K562 (cell line): ENCODE results near the gene PRSS8. TPM values are rescaled to one million over a fixed set of nuclear protein-coding genes. Genes with fewer than 3 reads are reported as not detected.

ENCODE experiments used
- BRD9 ChIP-seq: fragments of 450-650 bp; IDR thresholded peaks from 2 replicates; pipeline ENCODE4 v1.6.1; 2018; ENCODE audit warnings: low read depth; ENCODE audit not compliant: partially characterized antibody
- ERF ChIP-seq: fragments of 450-650 bp; formaldehyde crosslinking; IDR thresholded peaks from 2 replicates; pipeline ENCODE4 v1.4.0; 2020; ENCODE audit warnings: mild to moderate bottlenecking, mixed read lengths
- GABPA ChIP-seq: fragments of 200-800 bp; sonication (Bioruptor generic); conservative IDR thresholded peaks from 2 replicates; pipeline ENCODE4 v1.6.1; 2016; ENCODE audit warnings: low read depth, missing genetic modification characterization, missing compliant biosample characterization
- GTF2F1 ChIP-seq: IDR thresholded peaks from 2 replicates; pipeline ENCODE4 v1.6.1; 2011; ENCODE audit warnings: low read depth, low read length, improper control_type of control experiment
- HLTF ChIP-seq: fragments of 450-650 bp; IDR thresholded peaks from 2 replicates; pipeline ENCODE4 v1.6.1; 2016
- KLF6 ChIP-seq: fragments of 250-450 bp; sonication (Bioruptor Pico); IDR thresholded peaks from 2 replicates; pipeline ENCODE4 v1.4.0; 2020; ENCODE audit warnings: mild to moderate bottlenecking, moderate library complexity, borderline replicate concordance
- MTA3 ChIP-seq: fragments of 450-650 bp; formaldehyde crosslinking; IDR thresholded peaks from 2 replicates; pipeline ENCODE4 v1.6.1; 2017; ENCODE audit warnings: mild to moderate bottlenecking, borderline replicate concordance
- SREBF2 ChIP-seq: sonication (generic); formaldehyde crosslinking; IDR thresholded peaks from 2 replicates; pipeline ENCODE4 v1.4.0; 2020; ENCODE audit warnings: mild to moderate bottlenecking, missing genetic modification reagents
- TEAD2 ChIP-seq: fragments of 450-650 bp; IDR thresholded peaks from 2 replicates; pipeline ENCODE4 v1.6.1; 2016; ENCODE audit warnings: missing genetic modification characterization, control low read depth, missing compliant biosample characterization
- TRIM24 ChIP-seq, 2 experiments: fragments of 450-650 bp; IDR thresholded peaks; 2 replicates each; pipeline ENCODE4 v1.6.1; 2016
- ZNF140 ChIP-seq: fragments of 250-450 bp; sonication (Bioruptor Pico); IDR thresholded peaks from 2 replicates; pipeline ENCODE4 v1.8.0; 2021; ENCODE audit warnings: moderate library complexity, mild to moderate bottlenecking, inconsistent platforms
- polyA plus RNA-seq, 8 experiments: library from polyadenylated mRNA; depleted of rRNA in 4 of 8; stranded (reverse) in 5 of 8; unstranded in 3 of 8; fragments of >200 nt; fragmentation: Nextera tagmentation in 2 of 8; fragmentation: Illumina TruSeq in 1 of 8; extraction: Ambion mirVana in 2 of 8; extraction: Trizol in 1 of 8; gene quantifications; 2 replicates each; pipeline versions ENCODE4 v1.2.1 to v1.2.3, GENCODE V29; 2011 to 2014; ENCODE audit warnings: inconsistent platforms in 1 of 8, missing spikeins in 1 of 8
- total RNA-seq, 7 experiments: library from RNA; depleted of rRNA in 6 of 7; stranded (reverse); fragments of >200 nt in 6 of 7; fragmentation: Illumina TruSeq in 2 of 7; extraction: Trizol in 2 of 7; gene quantifications; 2 replicates each; pipeline versions ENCODE4 v1.2.1 to v1.2.3, GENCODE V29; 2011 to 2021; ENCODE audit warnings: low replicate concordance in 1 of 7
- TF ChIP-seq, protein P1 (sequence below): fragments of 200-400 bp; formaldehyde crosslinking; IDR thresholded peaks from 2 replicates; pipeline ENCODE4 v1.6.1; 2017; ENCODE audit warnings: mild to moderate bottlenecking, low read depth, low read length, moderate library complexity
- TF ChIP-seq, protein P2 (sequence below), 2 experiments: IDR thresholded peaks; 2 replicates each; pipeline ENCODE4 v1.6.1; 2012; ENCODE audit warnings: improper control_type of control experiment in 2 of 2, low read depth in 2 of 2, low read length in 2 of 2, borderline replicate concordance in 1 of 2
- TF ChIP-seq, protein P3 (sequence below): sonication (generic); formaldehyde crosslinking; IDR thresholded peaks from 2 replicates; pipeline ENCODE4 v1.8.0; 2022; ENCODE audit warnings: mild to moderate bottlenecking, missing genetic modification reagents
- TF ChIP-seq, protein P4 (sequence below): sonication (generic); formaldehyde crosslinking; IDR thresholded peaks from 2 replicates; pipeline ENCODE4 v1.9.0; 2022; ENCODE audit warnings: mild to moderate bottlenecking, missing genetic modification reagents
- TF ChIP-seq, protein P5 (sequence below), 2 experiments: fragments of 150-350 bp in 1 of 2; IDR thresholded peaks; 2 replicates each; pipeline ENCODE4 v1.6.1; 2012 to 2016; ENCODE audit warnings: low read depth in 2 of 2, low read length in 2 of 2, mild to moderate bottlenecking in 1 of 2, moderate library complexity in 1 of 2

The PRSS8 gene
- total and polyA plus RNA-seq, 9 of the 15 experiments (the other 6 are each of a cell fraction or from before 2014, with no cell fraction given), result 0.25 to 3.9 (median 1.3) TPM; not detected in 1

DNA sequence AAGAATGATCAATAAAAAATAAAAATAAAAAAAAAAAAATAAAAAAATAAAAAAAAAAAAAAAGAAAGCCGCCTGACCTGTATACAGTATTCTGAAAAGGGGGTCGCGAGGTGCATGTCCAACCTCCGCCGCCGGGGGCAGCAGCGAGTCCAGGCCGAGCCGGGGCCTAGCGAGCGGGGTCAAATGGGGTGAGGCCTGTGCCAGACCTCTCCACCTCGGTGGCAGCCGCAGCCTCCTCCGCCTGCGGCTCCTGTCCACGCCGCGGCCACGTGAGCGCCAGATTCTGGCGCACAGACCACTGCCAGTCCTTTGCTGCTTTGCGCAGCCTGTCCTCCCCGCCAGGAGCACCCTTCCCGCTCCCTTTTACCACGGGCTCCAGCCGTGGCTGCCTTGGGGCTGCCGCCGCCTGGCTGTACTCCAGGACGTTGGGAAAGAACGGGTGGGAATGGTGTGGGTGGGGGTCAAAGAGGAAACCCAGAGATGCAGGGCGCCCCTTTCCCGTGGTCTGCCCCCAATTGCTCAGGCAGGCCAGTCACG is 29.8 kb downstream of the PRSS8 start (continued):
- TF ChIP-seq BRD9 (no peak), ZNF140 (CRISPR knock-in tag) (no peak), KLF6 (CRISPR knock-in tag) (no peak), GTF2F1 (no peak), MTA3 (peak; percentile 94), TEAD2 (tag) (0 out of 2 replicates have a peak, but pooled peaks have one; percentile 37), TRIM24 (IDR thresholded peaks at IDR 0.05) (peak in 1 of 2 experiments; percentile 78; a peak in 3 of 4 replicates), ERF (CRISPR knock-in tag) (peak; percentile 79; the same call in 1 of the 2 replicates), SREBF2 (CRISPR knock-in tag) (no peak), HLTF (peak; percentile 60; the same call in 1 of the 2 replicates), GABPA (tag) (no peak)
- TF ChIP-seq, protein P1, sequence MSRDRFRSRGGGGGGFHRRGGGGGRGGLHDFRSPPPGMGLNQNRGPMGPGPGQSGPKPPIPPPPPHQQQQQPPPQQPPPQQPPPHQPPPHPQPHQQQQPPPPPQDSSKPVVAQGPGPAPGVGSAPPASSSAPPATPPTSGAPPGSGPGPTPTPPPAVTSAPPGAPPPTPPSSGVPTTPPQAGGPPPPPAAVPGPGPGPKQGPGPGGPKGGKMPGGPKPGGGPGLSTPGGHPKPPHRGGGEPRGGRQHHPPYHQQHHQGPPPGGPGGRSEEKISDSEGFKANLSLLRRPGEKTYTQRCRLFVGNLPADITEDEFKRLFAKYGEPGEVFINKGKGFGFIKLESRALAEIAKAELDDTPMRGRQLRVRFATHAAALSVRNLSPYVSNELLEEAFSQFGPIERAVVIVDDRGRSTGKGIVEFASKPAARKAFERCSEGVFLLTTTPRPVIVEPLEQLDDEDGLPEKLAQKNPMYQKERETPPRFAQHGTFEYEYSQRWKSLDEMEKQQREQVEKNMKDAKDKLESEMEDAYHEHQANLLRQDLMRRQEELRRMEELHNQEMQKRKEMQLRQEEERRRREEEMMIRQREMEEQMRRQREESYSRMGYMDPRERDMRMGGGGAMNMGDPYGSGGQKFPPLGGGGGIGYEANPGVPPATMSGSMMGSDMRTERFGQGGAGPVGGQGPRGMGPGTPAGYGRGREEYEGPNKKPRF, result no peak
- TF ChIP-seq, protein P2, sequence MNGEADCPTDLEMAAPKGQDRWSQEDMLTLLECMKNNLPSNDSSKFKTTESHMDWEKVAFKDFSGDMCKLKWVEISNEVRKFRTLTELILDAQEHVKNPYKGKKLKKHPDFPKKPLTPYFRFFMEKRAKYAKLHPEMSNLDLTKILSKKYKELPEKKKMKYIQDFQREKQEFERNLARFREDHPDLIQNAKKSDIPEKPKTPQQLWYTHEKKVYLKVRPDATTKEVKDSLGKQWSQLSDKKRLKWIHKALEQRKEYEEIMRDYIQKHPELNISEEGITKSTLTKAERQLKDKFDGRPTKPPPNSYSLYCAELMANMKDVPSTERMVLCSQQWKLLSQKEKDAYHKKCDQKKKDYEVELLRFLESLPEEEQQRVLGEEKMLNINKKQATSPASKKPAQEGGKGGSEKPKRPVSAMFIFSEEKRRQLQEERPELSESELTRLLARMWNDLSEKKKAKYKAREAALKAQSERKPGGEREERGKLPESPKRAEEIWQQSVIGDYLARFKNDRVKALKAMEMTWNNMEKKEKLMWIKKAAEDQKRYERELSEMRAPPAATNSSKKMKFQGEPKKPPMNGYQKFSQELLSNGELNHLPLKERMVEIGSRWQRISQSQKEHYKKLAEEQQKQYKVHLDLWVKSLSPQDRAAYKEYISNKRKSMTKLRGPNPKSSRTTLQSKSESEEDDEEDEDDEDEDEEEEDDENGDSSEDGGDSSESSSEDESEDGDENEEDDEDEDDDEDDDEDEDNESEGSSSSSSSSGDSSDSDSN (IDR thresholded peaks at IDR 0.05; ENCODE audit: borderline replicate concordance in 1 of 2, low read depth in 2 of 2, low read length in 2 of 2), result no peak
- TF ChIP-seq, protein P3, sequence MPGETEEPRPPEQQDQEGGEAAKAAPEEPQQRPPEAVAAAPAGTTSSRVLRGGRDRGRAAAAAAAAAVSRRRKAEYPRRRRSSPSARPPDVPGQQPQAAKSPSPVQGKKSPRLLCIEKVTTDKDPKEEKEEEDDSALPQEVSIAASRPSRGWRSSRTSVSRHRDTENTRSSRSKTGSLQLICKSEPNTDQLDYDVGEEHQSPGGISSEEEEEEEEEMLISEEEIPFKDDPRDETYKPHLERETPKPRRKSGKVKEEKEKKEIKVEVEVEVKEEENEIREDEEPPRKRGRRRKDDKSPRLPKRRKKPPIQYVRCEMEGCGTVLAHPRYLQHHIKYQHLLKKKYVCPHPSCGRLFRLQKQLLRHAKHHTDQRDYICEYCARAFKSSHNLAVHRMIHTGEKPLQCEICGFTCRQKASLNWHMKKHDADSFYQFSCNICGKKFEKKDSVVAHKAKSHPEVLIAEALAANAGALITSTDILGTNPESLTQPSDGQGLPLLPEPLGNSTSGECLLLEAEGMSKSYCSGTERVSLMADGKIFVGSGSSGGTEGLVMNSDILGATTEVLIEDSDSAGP (CRISPR knock-in tag), result no peak
- TF ChIP-seq, protein P4, sequence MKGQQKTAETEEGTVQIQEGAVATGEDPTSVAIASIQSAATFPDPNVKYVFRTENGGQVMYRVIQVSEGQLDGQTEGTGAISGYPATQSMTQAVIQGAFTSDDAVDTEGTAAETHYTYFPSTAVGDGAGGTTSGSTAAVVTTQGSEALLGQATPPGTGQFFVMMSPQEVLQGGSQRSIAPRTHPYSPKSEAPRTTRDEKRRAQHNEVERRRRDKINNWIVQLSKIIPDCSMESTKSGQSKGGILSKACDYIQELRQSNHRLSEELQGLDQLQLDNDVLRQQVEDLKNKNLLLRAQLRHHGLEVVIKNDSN (CRISPR knock-in tag), result peak; percentile 82
- TF ChIP-seq, protein P5, sequence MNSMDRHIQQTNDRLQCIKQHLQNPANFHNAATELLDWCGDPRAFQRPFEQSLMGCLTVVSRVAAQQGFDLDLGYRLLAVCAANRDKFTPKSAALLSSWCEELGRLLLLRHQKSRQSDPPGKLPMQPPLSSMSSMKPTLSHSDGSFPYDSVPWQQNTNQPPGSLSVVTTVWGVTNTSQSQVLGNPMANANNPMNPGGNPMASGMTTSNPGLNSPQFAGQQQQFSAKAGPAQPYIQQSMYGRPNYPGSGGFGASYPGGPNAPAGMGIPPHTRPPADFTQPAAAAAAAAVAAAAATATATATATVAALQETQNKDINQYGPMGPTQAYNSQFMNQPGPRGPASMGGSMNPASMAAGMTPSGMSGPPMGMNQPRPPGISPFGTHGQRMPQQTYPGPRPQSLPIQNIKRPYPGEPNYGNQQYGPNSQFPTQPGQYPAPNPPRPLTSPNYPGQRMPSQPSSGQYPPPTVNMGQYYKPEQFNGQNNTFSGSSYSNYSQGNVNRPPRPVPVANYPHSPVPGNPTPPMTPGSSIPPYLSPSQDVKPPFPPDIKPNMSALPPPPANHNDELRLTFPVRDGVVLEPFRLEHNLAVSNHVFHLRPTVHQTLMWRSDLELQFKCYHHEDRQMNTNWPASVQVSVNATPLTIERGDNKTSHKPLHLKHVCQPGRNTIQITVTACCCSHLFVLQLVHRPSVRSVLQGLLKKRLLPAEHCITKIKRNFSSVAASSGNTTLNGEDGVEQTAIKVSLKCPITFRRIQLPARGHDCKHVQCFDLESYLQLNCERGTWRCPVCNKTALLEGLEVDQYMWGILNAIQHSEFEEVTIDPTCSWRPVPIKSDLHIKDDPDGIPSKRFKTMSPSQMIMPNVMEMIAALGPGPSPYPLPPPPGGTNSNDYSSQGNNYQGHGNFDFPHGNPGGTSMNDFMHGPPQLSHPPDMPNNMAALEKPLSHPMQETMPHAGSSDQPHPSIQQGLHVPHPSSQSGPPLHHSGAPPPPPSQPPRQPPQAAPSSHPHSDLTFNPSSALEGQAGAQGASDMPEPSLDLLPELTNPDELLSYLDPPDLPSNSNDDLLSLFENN (IDR thresholded peaks at IDR 0.05; ENCODE audit: low read depth in 2 of 2, low read length in 2 of 2), result 0 out of 4 replicates have a peak, but pooled peaks of 1 of the 2 experiments have one; percentile 39
